Progenitor cell of endocrine pancreas (in vitro differentiated cells): ENCODE measurements around the gene GTSE1. TPM values are rescaled to one million over a fixed set of nuclear protein-coding genes. Genes with fewer than 3 reads are reported as not detected.

Experiments used
- DNase-seq: peaks from one replicate; pipeline ENCODE4 v3.0.0; 2021; ENCODE audit warnings: low spot score; ENCODE audit not compliant: unreplicated experiment
- H3K27ac Mint-ChIP-seq: 2 replicates; pipeline ENCODE4 v1.8.0; 2021; ENCODE audit warnings: mild to moderate bottlenecking, moderate library complexity, mixed read lengths
- H3K27me3 Mint-ChIP-seq: 2 replicates; pipeline ENCODE4 v1.8.0; 2021; ENCODE audit warnings: mixed read lengths
- H3K36me3 Mint-ChIP-seq: 2 replicates; pipeline ENCODE4 v1.8.0; 2022; ENCODE audit warnings: mixed read lengths; ENCODE audit not compliant: insufficient read depth
- H3K4me1 Mint-ChIP-seq: 2 replicates; pipeline ENCODE4 v1.8.0; 2021; ENCODE audit warnings: low read depth, mixed read lengths
- H3K4me3 Mint-ChIP-seq: 2 replicates; pipeline ENCODE4 v1.8.0; 2021; ENCODE audit warnings: low read depth, mild to moderate bottlenecking, moderate library complexity, mixed read lengths
- H3K9me3 Mint-ChIP-seq: 2 replicates; pipeline ENCODE4 v1.8.0; 2021; ENCODE audit warnings: low read depth, mixed read lengths
- CTCF ChIP-seq: fragments of 200-600 bp; sonication (generic); IDR thresholded peaks from one replicate; pipeline ENCODE4 v1.5.0; 2021; ENCODE audit warnings: antibody characterized with exemption, mild to moderate bottlenecking; ENCODE audit not compliant: unreplicated experiment
- total RNA-seq: library from RNA; stranded (reverse); gene quantifications from 2 replicates; pipeline ENCODE4 v1.2.1, GENCODE V29; 2021

GTSE1 gene
- total RNA-seq, 1 donor from 2014 or later: 25.1 TPM

GRCh38 chr22:46373921-46374662, 77.4 kb downstream of the GTSE1 start:
- no peaks in the 10 kb centered on the region for H3K27me3 Mint-ChIP-seq
- peaks cover 35% of the 10 kb centered on the region for H3K4me1 Mint-ChIP-seq
- no peak for TF ChIP-seq CTCF
- H3K36me3 Mint-ChIP-seq: peaks cover 16% of the 10 kb centered on the region
- no peak for DNase-seq
- no peak overlapping the region for H3K27ac Mint-ChIP-seq
- peaks cover 4% of the 10 kb centered on the region for H3K9me3 Mint-ChIP-seq
- no peak overlapping the region for H3K4me3 Mint-ChIP-seq

- H3K27me3 Mint-ChIP-seq: no peaks in the 10 kb centered on the region
Measured at GRCh38 chr22:46374663-46375474, 78.2 kb downstream of the GTSE1 start.

GRCh38 chr22:46376111-46376510, 79.4 kb downstream of the GTSE1 start:
- Mint-ChIP-seq H3K36me3 (peaks cover 18% of the 10 kb centered on the region), H3K27ac (no peak overlapping the region)
- TF ChIP-seq CTCF: no peak

More at GRCh38 chr22:46374663-46375474, 78.2 kb downstream of the GTSE1 start:
- peaks cover 16% of the 10 kb centered on the region for H3K36me3 Mint-ChIP-seq
- H3K4me1 Mint-ChIP-seq: peaks cover 43% of the 10 kb centered on the region
- DNase-seq: no peak
- TF ChIP-seq CTCF: no peak
- H3K9me3 Mint-ChIP-seq: peaks cover 4% of the 10 kb centered on the region
- peak overlapping the region; percentile 56 for H3K27ac Mint-ChIP-seq
- no peak overlapping the region for H3K4me3 Mint-ChIP-seq

GRCh38 chr22:46376908-46377524, 80.3 kb downstream of the GTSE1 start:
- peaks cover 18% of the 10 kb centered on the region for H3K36me3 Mint-ChIP-seq

More at GRCh38 chr22:46376111-46376510, 79.4 kb downstream of the GTSE1 start:
- Mint-ChIP-seq H3K4me3 (no peak overlapping the region), H3K4me1 (peaks cover 41% of the 10 kb centered on the region), H3K27me3 (no peaks in the 10 kb centered on the region), H3K9me3 (peaks cover 4% of the 10 kb centered on the region)
- no peak for DNase-seq

More at GRCh38 chr22:46376908-46377524, 80.3 kb downstream of the GTSE1 start:
- peaks cover 40% of the 10 kb centered on the region for H3K4me1 Mint-ChIP-seq
- TF ChIP-seq CTCF: no peak
- H3K27me3 Mint-ChIP-seq: no peaks in the 10 kb centered on the region
- H3K4me3 Mint-ChIP-seq: no peak overlapping the region
- no peak for DNase-seq
- H3K27ac Mint-ChIP-seq: peak overlapping the region; percentile 91
- peaks cover 4% of the 10 kb centered on the region for H3K9me3 Mint-ChIP-seq
